CD14-positive monocyte (primary cell): ENCODE results near the gene COQ10B. TPM values are rescaled to one million over a fixed set of nuclear protein-coding genes. Genes with fewer than 3 reads are reported as not detected.

Experiments
- DNase-seq, 3 donors: peaks; one replicate each; pipeline ENCODE4 v3.0.0-alpha.2; 2011 to 2022
- H2AFZ ChIP-seq: 2 replicates; pipeline ENCODE4 v1.6.0; 2012; ENCODE audit warnings: mild to moderate bottlenecking, low read depth, low read length, inconsistent platforms; ENCODE audit not compliant: insufficient read depth, poor library complexity, severe bottlenecking
- H3K27ac ChIP-seq, 2 donors: 1 replicate in 1 of 2; 2 replicates in 1 of 2; pipeline ENCODE4 v1.5.1; 2012 to 2013; ENCODE audit warnings: low read length in 2 of 2, control low read depth in 1 of 2, inconsistent platforms in 1 of 2, low read depth in 1 of 2, mild to moderate bottlenecking in 1 of 2
- H3K27me3 ChIP-seq, 2 donors: one replicate each; pipeline versions ENCODE4 v1.6.0 to v1.6.1; 2011 to 2013; ENCODE audit warnings: low read length in 2 of 2; ENCODE audit not compliant: control insufficient read depth in 2 of 2, insufficient read depth in 2 of 2
- H3K36me3 ChIP-seq, 2 donors: replicated peaks in 1 of 2; 1 replicate in 1 of 2; 2 replicates in 1 of 2; pipeline versions ENCODE4 v1.5.1 to v1.6.1; 2012 to 2013; ENCODE audit warnings: low read length in 2 of 2, control low read depth in 1 of 2, inconsistent platforms in 1 of 2, mild to moderate bottlenecking in 1 of 2; ENCODE audit not compliant: insufficient read depth in 2 of 2, control insufficient read depth in 1 of 2
- H3K4me1 ChIP-seq, 2 donors: 1 replicate in 1 of 2; 2 replicates in 1 of 2; pipeline versions ENCODE4 v1.5.1 to v1.6.1; 2012 to 2013; ENCODE audit warnings: low read length in 2 of 2, control low read depth in 1 of 2, inconsistent platforms in 1 of 2, mild to moderate bottlenecking in 1 of 2, moderate library complexity in 1 of 2; ENCODE audit not compliant: insufficient read depth in 2 of 2, control insufficient read depth in 1 of 2
- H3K4me2 ChIP-seq: replicated peaks from 2 replicates; pipeline ENCODE3; 2012; ENCODE audit warnings: low read length, moderate library complexity, mild to moderate bottlenecking; ENCODE audit not compliant: poor library complexity, severe bottlenecking; ENCODE audit errors: extremely low read depth
- H3K4me3 ChIP-seq, 3 experiments: fragments of 200-600 bp in 1 of 3; sonication (generic) in 1 of 3; replicated peaks in 1 of 3; 1 replicate in 2 of 3; 2 replicates in 1 of 3; pipeline ENCODE4 v1.5.1; 2011 to 2013; ENCODE audit warnings: low read length in 3 of 3, mild to moderate bottlenecking in 3 of 3, control low read depth in 2 of 3, low read depth in 2 of 3, inconsistent platforms in 1 of 3, moderate library complexity in 1 of 3
- H3K79me2 ChIP-seq: 2 replicates; pipeline ENCODE4 v1.6.0; 2012; ENCODE audit warnings: mild to moderate bottlenecking, control low read depth, inconsistent platforms, low read length, moderate library complexity; ENCODE audit not compliant: insufficient read depth
- H3K9ac ChIP-seq: 2 replicates; pipeline ENCODE4 v1.6.0; 2017; ENCODE audit warnings: low read length, mild to moderate bottlenecking; ENCODE audit not compliant: insufficient read depth, poor library complexity, severe bottlenecking
- H3K9me3 ChIP-seq, 2 donors: replicated peaks in 1 of 2; 1 replicate in 1 of 2; 2 replicates in 1 of 2; pipeline versions ENCODE4 v1.5.1 to v1.6.1; 2012 to 2013; ENCODE audit warnings: low read length in 2 of 2, control low read depth in 1 of 2; ENCODE audit not compliant: control insufficient read depth in 1 of 2, insufficient read depth in 1 of 2
- H4K20me1 ChIP-seq: 2 replicates; pipeline ENCODE4 v1.6.0; 2012; ENCODE audit warnings: mild to moderate bottlenecking, low read length, control low read depth, moderate library complexity; ENCODE audit not compliant: insufficient read depth
- H3K27ac Mint-ChIP-seq, 7 donors: one replicate each; pipeline ENCODE4 v1.8.0; 2020; ENCODE audit warnings: mild to moderate bottlenecking in 7 of 7, mixed read lengths in 7 of 7, moderate library complexity in 6 of 7, inconsistent platforms in 2 of 7
- H3K27me3 Mint-ChIP-seq, 3 donors: one replicate each; pipeline ENCODE4 v1.8.0; 2021 to 2022; ENCODE audit warnings: low read depth in 3 of 3, mild to moderate bottlenecking in 3 of 3, mixed read lengths in 3 of 3, moderate library complexity in 3 of 3, inconsistent platforms in 1 of 3
- H3K36me3 Mint-ChIP-seq, 2 donors: one replicate each; pipeline ENCODE4 v1.8.0; 2020; ENCODE audit warnings: mixed read lengths in 2 of 2, inconsistent platforms in 1 of 2, mild to moderate bottlenecking in 1 of 2
- H3K4me1 Mint-ChIP-seq: one replicate; pipeline ENCODE4 v1.8.0; 2020; ENCODE audit warnings: mild to moderate bottlenecking, mixed read lengths
- H3K4me3 Mint-ChIP-seq, 2 donors: one replicate each; pipeline ENCODE4 v1.8.0; 2020; ENCODE audit warnings: mild to moderate bottlenecking in 2 of 2, mixed read lengths in 2 of 2, moderate library complexity in 1 of 2
- H3K9me3 Mint-ChIP-seq, 7 donors: one replicate each; pipeline ENCODE4 v1.8.0; 2020 to 2022; ENCODE audit warnings: mixed read lengths in 7 of 7, mild to moderate bottlenecking in 6 of 7, moderate library complexity in 6 of 7, inconsistent platforms in 2 of 7
- CTCF ChIP-seq: fragments of 200-600 bp; IDR thresholded peaks from one replicate; pipeline ENCODE4 v1.8.0; 2022; ENCODE audit warnings: antibody characterized with exemption, mild to moderate bottlenecking
- WGBS: methylation state at CpG from one replicate; pipeline ENCODE4 v1.1.5; 2013; ENCODE audit warnings: missing lambda C conversion rate; ENCODE audit not compliant: insufficient coverage; 5-methylcytosine and 5-hydroxymethylcytosine counted together
- intact Hi-C, 2 donors: fragments of 100-400 bp; cut with micrococcal nuclease; formaldehyde crosslinking; loops; one replicate each; pipeline versions ENCODE4 v1.15.0 to v1.15.1; 2023
- polyA plus RNA-seq, 3 donors: library from polyadenylated mRNA; depleted of rRNA in 1 of 3; unstranded in 2 of 3; stranded (reverse) in 1 of 3; fragments of 300-500 nt in 2 of 3; fragments of >200 nt in 1 of 3; fragmentation: Illumina TruSeq in 2 of 3; gene quantifications; 1 replicate in 2 of 3; 2 replicates in 1 of 3; pipeline ENCODE4 v1.2.3, GENCODE V29; 2012 to 2021

The COQ10B gene
- polyA plus RNA-seq, 3 donors = 6.7 to 46.6 (median 38.3) TPM

GRCh38 chr2:197498937-197499593 is 45.7 kb downstream of the COQ10B start:
- peak overlapping the region; percentile 96 for H3K4me2 ChIP-seq
- H3K27me3 ChIP-seq = no peaks in the 10 kb centered on the region
- peaks cover 33 to 53% of the 10 kb centered on the region in 2 donors for H3K36me3 ChIP-seq
- H4K20me1 ChIP-seq = peaks cover 19% of the 10 kb centered on the region
- H3K9ac ChIP-seq = peak overlapping the region; percentile 79
- under 1% methylated on average over 46 of the region's 46 CpGs for WGBS
- H3K27me3 Mint-ChIP-seq = no peaks in the 10 kb centered on the region
- H3K4me1 Mint-ChIP-seq = peaks cover 42% of the 10 kb centered on the region
- H3K27ac ChIP-seq = peak overlapping the region; percentile 91 to 97
- H3K79me2 ChIP-seq = peaks cover 89% of the 10 kb centered on the region
- H3K4me3 ChIP-seq = peak overlapping the region; percentile 84 to 95 (median 91)
- peak; percentile 36 to 47 (median 43) for DNase-seq
- intact Hi-C loops = loop anchor here in 1 of 2 donors (10.0 kb wide), 1 partner anchor 74 kb away; no protein-coding TSS in a partner anchor
- peaks cover 36 to 39% of the 10 kb centered on the region in 2 donors for H3K36me3 Mint-ChIP-seq
- H3K9me3 ChIP-seq = no peaks in the 10 kb centered on the region
- H3K9me3 Mint-ChIP-seq = no peaks in the 10 kb centered on the region
- peak overlapping the region; percentile 91 to 98 (median 94) for H3K27ac Mint-ChIP-seq
- no peak for TF ChIP-seq CTCF
- H3K4me3 Mint-ChIP-seq = peak overlapping the region; percentile 94 to 96
- H2AFZ ChIP-seq = peak overlapping the region; percentile 87
- peaks cover 22 to 42% of the 10 kb centered on the region in 2 donors for H3K4me1 ChIP-seq

DNA sequence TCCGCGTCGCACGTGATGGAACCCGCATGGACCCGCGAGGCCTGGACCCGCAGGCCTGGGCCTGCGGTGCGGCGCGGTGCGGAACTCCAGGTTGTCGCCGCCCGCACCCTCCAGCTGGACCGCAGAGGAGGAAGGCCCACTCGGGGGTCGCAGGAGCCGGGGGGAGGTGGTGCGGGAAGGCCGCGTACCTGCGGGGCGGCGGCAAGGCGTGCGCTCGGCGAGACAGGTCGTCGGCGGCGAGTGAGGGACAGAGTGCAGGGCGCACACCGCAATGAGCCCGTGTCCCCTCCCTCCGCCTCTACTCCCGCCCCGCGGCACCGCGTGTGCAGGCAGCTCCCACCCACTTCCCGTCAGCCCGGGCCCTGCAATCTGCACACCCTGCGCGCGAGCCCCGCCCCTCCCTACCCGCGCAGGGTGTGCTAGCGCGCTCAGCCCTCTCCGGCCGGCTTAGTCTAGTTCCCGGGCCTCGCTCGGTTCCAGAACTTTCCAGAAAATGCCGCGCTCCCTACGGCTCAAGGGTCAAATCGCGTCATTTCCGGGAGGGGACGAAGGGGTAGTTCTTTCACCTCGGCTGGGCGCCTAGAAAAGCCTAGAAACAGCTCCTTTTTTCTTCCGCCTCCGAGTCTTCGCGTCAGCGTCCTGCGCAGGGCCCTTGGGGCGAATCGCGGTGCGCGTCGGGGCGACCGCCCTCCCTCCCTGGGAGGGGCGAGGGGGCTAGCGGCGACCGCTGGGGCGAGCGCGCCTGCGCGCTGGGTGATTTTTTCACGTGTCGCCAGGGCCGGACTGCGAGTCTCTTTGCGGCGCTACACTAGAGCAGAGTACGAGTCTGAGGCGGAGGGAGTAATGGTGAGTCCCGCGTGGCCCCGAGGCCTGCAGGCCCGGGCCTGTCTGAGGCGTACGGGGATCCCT is 46.5 kb downstream of the COQ10B start, which contains the start of the genes HSPD1 and HSPE1:
Gene HSPD1 (minus strand): TSS at position 247 of the 909 bp plus-strand sequence. CDS start 992 bp downstream, outside the sequence.
Gene HSPE1 (plus strand): TSS at position 786 of the 909 bp plus-strand sequence. CDS start 58 bp downstream, at position 844.
- H3K79me2 ChIP-seq = peaks cover 84% of the 10 kb centered on the region
- TF ChIP-seq CTCF = no peak
- Mint-ChIP-seq H3K9me3 (no peaks in the 10 kb centered on the region), H3K36me3 (peaks cover 36 to 40% of the 10 kb centered on the region in 2 donors), H3K27me3 (no peaks in the 10 kb centered on the region), H3K27ac (peak within 1 kb of the TSS; percentile 91 to 98 (median 94)), H3K4me1 (peaks cover 42% of the 10 kb centered on the region), H3K4me3 (peak within 1 kb of the TSS; percentile 94 to 96)
- H3K9ac ChIP-seq = peak within 1 kb of the TSS; percentile 79
- H3K36me3 ChIP-seq = peaks cover 31 to 53% of the 10 kb centered on the region in 2 donors
- intact Hi-C loops = loop anchor here (2.0 to 10.0 kb wide), 4 partner anchors 15 to 75 kb away; partner anchors contain the start of gene SF3B1 (in 1 of the 2)
- H3K27me3 ChIP-seq = no peaks in the 10 kb centered on the region
- DNase-seq = peak; percentile 99
- peak within 1 kb of the TSS; percentile 89 for H2AFZ ChIP-seq
- H3K4me3 ChIP-seq = peak within 1 kb of the TSS; percentile 84 to 95 (median 91)
- H4K20me1 ChIP-seq = peaks cover 16% of the 10 kb centered on the region
- H3K4me2 ChIP-seq = peak within 1 kb of the TSS; percentile 96
- WGBS = under 1% methylated on average over 102 of the region's 104 CpGs
- peaks cover 22 to 42% of the 10 kb centered on the region in 2 donors for H3K4me1 ChIP-seq
- H3K9me3 ChIP-seq = no peaks in the 10 kb centered on the region
- H3K27ac ChIP-seq = peak within 1 kb of the TSS; percentile 91 to 97
